H9 (cell line): Measurements from ENCODE around the gene ZNF629. TPM values are rescaled to one million over a fixed set of nuclear protein-coding genes. Genes with fewer than 3 reads are reported as not detected.

ENCODE experiments used
- DNase-seq: peaks from one replicate; pipeline ENCODE4 v3.0.0-alpha.2; 2017
- H2AFZ ChIP-seq: one replicate; pipeline ENCODE4 v1.6.1; 2013; ENCODE audit warnings: mild to moderate bottlenecking, low read length, control low read depth, moderate library complexity
- H2AK5ac ChIP-seq: 2 replicates; pipeline ENCODE4 v1.6.1; 2013; ENCODE audit warnings: low read length, control low read depth, mixed read lengths; ENCODE audit not compliant: insufficient read length
- H2BK120ac ChIP-seq: one replicate; pipeline ENCODE4 v1.6.1; 2013; ENCODE audit warnings: low read depth, mild to moderate bottlenecking, low read length, control low read depth, inconsistent platforms; ENCODE audit not compliant: poor library complexity, severe bottlenecking
- H2BK12ac ChIP-seq: 2 replicates; pipeline ENCODE4 v1.6.1; 2013; ENCODE audit warnings: low read length, control low read depth, mixed read lengths, low read depth; ENCODE audit not compliant: insufficient read length
- H2BK15ac ChIP-seq: 2 replicates; pipeline ENCODE4 v1.6.1; 2013; ENCODE audit warnings: low read depth, low read length, control low read depth
- H2BK20ac ChIP-seq: one replicate; pipeline ENCODE4 v1.6.1; 2013; ENCODE audit warnings: low read depth, mild to moderate bottlenecking, low read length, control low read depth, inconsistent platforms; ENCODE audit not compliant: poor library complexity, severe bottlenecking
- H2BK5ac ChIP-seq: 2 replicates; pipeline ENCODE4 v1.6.1; 2013; ENCODE audit warnings: low read length, control low read depth, mixed read lengths; ENCODE audit not compliant: insufficient read length
- H3K14ac ChIP-seq: 2 replicates; pipeline ENCODE4 v1.6.1; 2013; ENCODE audit warnings: low read length, control low read depth; ENCODE audit not compliant: insufficient read depth
- H3K18ac ChIP-seq: 2 replicates; pipeline ENCODE4 v1.6.1; 2013; ENCODE audit warnings: low read depth, mild to moderate bottlenecking, mixed read lengths, low read length, control low read depth; ENCODE audit not compliant: insufficient read length
- H3K23ac ChIP-seq: 2 replicates; pipeline ENCODE4 v1.6.1; 2013; ENCODE audit warnings: low read length, control low read depth, mixed read lengths, low read depth; ENCODE audit not compliant: insufficient read length
- H3K23me2 ChIP-seq: 2 replicates; pipeline ENCODE4 v1.6.1; 2013; ENCODE audit warnings: low read depth, mild to moderate bottlenecking, mixed read lengths, low read length, control low read depth; ENCODE audit not compliant: insufficient read length, poor library complexity, severe bottlenecking
- H3K27ac ChIP-seq: 2 replicates; pipeline ENCODE4 v1.5.1; 2013; ENCODE audit warnings: low read length, control low read depth, mixed read lengths, low read depth; ENCODE audit not compliant: insufficient read length
- H3K27me3 ChIP-seq: 2 replicates; pipeline ENCODE4 v1.6.1; 2013; ENCODE audit warnings: low read length, control low read depth, inconsistent platforms; ENCODE audit not compliant: insufficient read depth
- H3K4ac ChIP-seq: 2 replicates; pipeline ENCODE4 v1.6.1; 2013; ENCODE audit warnings: low read depth, mild to moderate bottlenecking, control low read depth, inconsistent platforms, low read length, moderate library complexity
- H3K4me1 ChIP-seq: 2 replicates; pipeline ENCODE4 v1.6.1; 2013; ENCODE audit warnings: low read length, control low read depth, inconsistent platforms; ENCODE audit not compliant: insufficient read depth
- H3K4me2 ChIP-seq: 2 replicates; pipeline ENCODE4 v1.6.1; 2013; ENCODE audit warnings: low read length, control low read depth, mixed read lengths; ENCODE audit not compliant: insufficient read length, insufficient read depth
- H3K56ac ChIP-seq: 2 replicates; pipeline ENCODE4 v1.6.1; 2013; ENCODE audit warnings: low read depth, mild to moderate bottlenecking, mixed read lengths, low read length, control low read depth; ENCODE audit not compliant: insufficient read length
- H3K79me1 ChIP-seq: 2 replicates; pipeline ENCODE4 v1.6.1; 2013; ENCODE audit warnings: low read depth, mild to moderate bottlenecking, moderate library complexity, low read length, control low read depth, inconsistent platforms; ENCODE audit not compliant: insufficient read depth, poor library complexity, severe bottlenecking
- H3K79me2 ChIP-seq: 2 replicates; pipeline ENCODE4 v1.6.1; 2013; ENCODE audit warnings: low read length, control low read depth, inconsistent platforms; ENCODE audit not compliant: insufficient read depth
- H3K9ac ChIP-seq: 2 replicates; pipeline ENCODE4 v1.6.1; 2013; ENCODE audit warnings: low read length, control low read depth, mixed read lengths; ENCODE audit not compliant: insufficient read length; ENCODE audit errors: extremely low read depth
- H3K9me3 ChIP-seq: one replicate; pipeline ENCODE4 v1.6.1; 2013; ENCODE audit warnings: low read depth, low read length, inconsistent platforms; ENCODE audit not compliant: control insufficient read depth
- H3T11ph ChIP-seq: one replicate; pipeline ENCODE4 v1.6.1; 2013; ENCODE audit warnings: mild to moderate bottlenecking, low read length, control low read depth, inconsistent platforms
- H4K20me1 ChIP-seq: one replicate; pipeline ENCODE4 v1.6.1; 2013; ENCODE audit not compliant: control insufficient read depth, insufficient read length, insufficient read depth
- H4K5ac ChIP-seq: 2 replicates; pipeline ENCODE4 v1.6.1; 2013; ENCODE audit warnings: low read depth, mild to moderate bottlenecking, mixed read lengths, low read length, control low read depth; ENCODE audit not compliant: insufficient read length
- H4K8ac ChIP-seq: replicated peaks from 2 replicates; pipeline ENCODE4 v1.6.1; 2013; ENCODE audit warnings: low read length, control low read depth, mixed read lengths, low read depth; ENCODE audit not compliant: insufficient read length
- H4K91ac ChIP-seq: 2 replicates; pipeline ENCODE4 v1.6.1; 2013; ENCODE audit warnings: low read depth, mild to moderate bottlenecking, moderate library complexity, mixed read lengths, low read length, control low read depth; ENCODE audit not compliant: insufficient read length
- H3K27ac Mint-ChIP-seq, 3 experiments: 2 replicates in 2 of 3; 3 replicates in 1 of 3; pipeline ENCODE4 v1.8.0; 2020 to 2021; ENCODE audit warnings: mixed read lengths in 3 of 3, mild to moderate bottlenecking in 1 of 3, moderate library complexity in 1 of 3
- H3K27me3 Mint-ChIP-seq: 2 replicates; pipeline ENCODE4 v1.8.0; 2021; ENCODE audit warnings: low read depth, mild to moderate bottlenecking, moderate library complexity, mixed read lengths
- H3K36me3 Mint-ChIP-seq, 3 experiments: 2 replicates in 2 of 3; 3 replicates in 1 of 3; pipeline ENCODE4 v1.8.0; 2020 to 2021; ENCODE audit warnings: low read depth in 3 of 3, mixed read lengths in 3 of 3; ENCODE audit not compliant: insufficient read depth in 1 of 3
- H3K4me1 Mint-ChIP-seq, 2 experiments: 2 replicates each; pipeline ENCODE4 v1.8.0; 2020; ENCODE audit warnings: mixed read lengths in 2 of 2
- H3K4me3 Mint-ChIP-seq, 2 experiments: 2 replicates in 1 of 2; 3 replicates in 1 of 2; pipeline ENCODE4 v1.8.0; 2020 to 2021; ENCODE audit warnings: mild to moderate bottlenecking in 2 of 2, mixed read lengths in 2 of 2, moderate library complexity in 1 of 2
- H3K9me3 Mint-ChIP-seq, 2 experiments: 2 replicates in 1 of 2; 3 replicates in 1 of 2; pipeline ENCODE4 v1.8.0; 2020; ENCODE audit warnings: mild to moderate bottlenecking in 2 of 2, mixed read lengths in 2 of 2, moderate library complexity in 1 of 2
- WGBS: extraction: QIAGEN DNeasy Blood & Tissue Kit; methylation state at CpG from one replicate; pipeline ENCODE4 v1.1.7; 2013; ENCODE audit warnings: missing lambda C conversion rate, low lambda C conversion rate, mixed read lengths; ENCODE audit not compliant: insufficient read length; ENCODE audit errors: extremely low coverage; 5-methylcytosine and 5-hydroxymethylcytosine counted together
- long read RNA-seq: library from polyadenylated mRNA; unstranded; transcript quantifications from one replicate; pipeline ENCODE4 v2.0.0, GENCODE V29; 2020
- total RNA-seq: library from RNA; stranded (reverse); gene quantifications from 2 replicates; pipeline ENCODE4 v1.2.1, GENCODE V29; 2021
- TF ChIP-seq, protein P1 (sequence below): fragments of 200-600 bp; sonication (generic); conservative IDR thresholded peaks from 3 replicates; pipeline ENCODE4 v1.8.0; 2021; ENCODE audit warnings: antibody characterized with exemption, mild to moderate bottlenecking

The ZNF629 gene
- total RNA-seq = 20.0 TPM in 2 replicates
- long read RNA-seq, full-length matches to known transcripts = 5 of 30 reads
- long read RNA-seq, partial matches to known transcripts = 1 of 30 reads
- long read RNA-seq, other reads (novel, unspliced or antisense) = 24 of 30 reads

- peaks cover 5% of the 10 kb centered on the region for H3K79me1 ChIP-seq
- peaks cover 12% of the 10 kb centered on the region for H3K23me2 ChIP-seq
- TF ChIP-seq, protein P1, sequence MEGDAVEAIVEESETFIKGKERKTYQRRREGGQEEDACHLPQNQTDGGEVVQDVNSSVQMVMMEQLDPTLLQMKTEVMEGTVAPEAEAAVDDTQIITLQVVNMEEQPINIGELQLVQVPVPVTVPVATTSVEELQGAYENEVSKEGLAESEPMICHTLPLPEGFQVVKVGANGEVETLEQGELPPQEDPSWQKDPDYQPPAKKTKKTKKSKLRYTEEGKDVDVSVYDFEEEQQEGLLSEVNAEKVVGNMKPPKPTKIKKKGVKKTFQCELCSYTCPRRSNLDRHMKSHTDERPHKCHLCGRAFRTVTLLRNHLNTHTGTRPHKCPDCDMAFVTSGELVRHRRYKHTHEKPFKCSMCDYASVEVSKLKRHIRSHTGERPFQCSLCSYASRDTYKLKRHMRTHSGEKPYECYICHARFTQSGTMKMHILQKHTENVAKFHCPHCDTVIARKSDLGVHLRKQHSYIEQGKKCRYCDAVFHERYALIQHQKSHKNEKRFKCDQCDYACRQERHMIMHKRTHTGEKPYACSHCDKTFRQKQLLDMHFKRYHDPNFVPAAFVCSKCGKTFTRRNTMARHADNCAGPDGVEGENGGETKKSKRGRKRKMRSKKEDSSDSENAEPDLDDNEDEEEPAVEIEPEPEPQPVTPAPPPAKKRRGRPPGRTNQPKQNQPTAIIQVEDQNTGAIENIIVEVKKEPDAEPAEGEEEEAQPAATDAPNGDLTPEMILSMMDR = no peak
- peak within 1 kb of the TSS; percentile 86 for H3K9ac ChIP-seq
- H4K20me1 ChIP-seq = peaks cover 3% of the 10 kb centered on the region
- H2BK20ac ChIP-seq = no peak within 1 kb of the TSS
- no peak within 1 kb of the TSS for H4K91ac ChIP-seq
- peak within 1 kb of the TSS; percentile 1 for H2AFZ ChIP-seq
- Mint-ChIP-seq H3K27me3 (peaks cover 10% of the 10 kb centered on the region), H3K27ac (peak within 1 kb of the TSS; percentile 32 to 94 (median 81); a peak in 6 of 7 replicates), H3K9me3 (no peaks in the 10 kb centered on the region), H3K4me1 (peaks cover 12 to 18% of the 10 kb centered on the region in 2 experiments), H3K36me3 (peaks cover 11 to 28% (median 12%) of the 10 kb centered on the region in 3 experiments; a peak in 6 of 7 replicates), H3K4me3 (peak within 1 kb of the TSS; percentile 85 to 91)
- no CpG with 5 or more reads among the region's 37 CpGs for WGBS
- H4K5ac ChIP-seq = no peak within 1 kb of the TSS
- H2BK120ac ChIP-seq = no peak within 1 kb of the TSS
- DNase-seq = peak; percentile 71
- H2AK5ac ChIP-seq = no peak within 1 kb of the TSS
- no peak within 1 kb of the TSS for H2BK12ac ChIP-seq
- peak within 1 kb of the TSS; percentile 97 for H3K14ac ChIP-seq
- H3K27ac ChIP-seq = no peak within 1 kb of the TSS
- H3K23ac ChIP-seq = no peak within 1 kb of the TSS
- no peak within 1 kb of the TSS for H3K4ac ChIP-seq
- no peak within 1 kb of the TSS for H2BK5ac ChIP-seq
- H3K27me3 ChIP-seq = no peaks in the 10 kb centered on the region
- H3K4me1 ChIP-seq = no peaks in the 10 kb centered on the region
- H4K8ac ChIP-seq = no peak within 1 kb of the TSS
- H3K4me2 ChIP-seq = peak within 1 kb of the TSS; percentile 69
- H3K9me3 ChIP-seq = no peaks in the 10 kb centered on the region
- no peak within 1 kb of the TSS for H2BK15ac ChIP-seq
- H3T11ph ChIP-seq = no peak within 1 kb of the TSS
- peak within 1 kb of the TSS; percentile 96 for H3K18ac ChIP-seq
- no peak within 1 kb of the TSS for H3K56ac ChIP-seq
- peaks cover 3% of the 10 kb centered on the region; the same call in 1 of the 2 replicates for H3K79me2 ChIP-seq
Measured at GRCh38 chr16:30786936-30787612, at the start of gene ZNF629. Gene ZNF629 (minus strand): TSS chr16:30787205. CDS start chr16:30784482, 2,723 bp downstream.
